ENCODE data around the gene HAGH. TPM values are rescaled to one million over a fixed set of nuclear protein-coding genes. Genes with fewer than 3 reads are reported as not detected.
A peak's percentile ranks its signal among the peaks of the same experiment; 100 is the strongest.

HAGH gene
- total and polyA plus RNA-seq, 12 donors = 115 to 179 (median 161) TPM

DNA sequence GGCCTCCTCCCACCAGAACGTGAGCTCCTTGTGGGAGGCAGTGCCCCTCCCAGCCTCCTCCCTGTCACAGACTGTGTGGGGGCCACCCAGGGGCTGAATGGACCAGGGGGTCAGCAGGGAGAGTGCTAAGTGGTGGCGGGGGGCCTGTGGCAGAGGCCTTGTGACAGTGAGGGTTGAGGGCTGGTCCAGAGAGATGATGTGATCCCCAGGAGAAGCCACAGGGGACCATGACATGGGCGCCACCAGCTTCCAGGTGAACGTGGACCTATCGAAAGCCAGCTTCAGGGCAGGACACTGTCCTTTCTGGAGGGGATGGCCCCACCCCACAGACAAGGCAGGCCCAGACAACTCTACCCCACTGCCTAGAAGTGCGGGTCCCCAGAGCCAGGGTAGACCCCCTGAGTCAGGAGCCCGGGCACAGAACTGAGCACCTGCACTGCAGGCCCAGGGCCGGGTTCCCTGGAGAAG lies 47.4 kb downstream of the HAGH start:
- no peaks in the 10 kb centered on the region for H3K9me3 ChIP-seq
- intact Hi-C loops (cut with DNase I) = loop anchor here in 1 of 10 donors (5.0 kb wide), 1 partner anchor 158 kb away; no protein-coding TSS in a partner anchor
- 81 to 82% methylated on average over 8 of the region's 8 CpGs for WGBS, 2 donors
- peak overlapping the region in 1 of 10 donors; percentile 7 for H3K27ac ChIP-seq
- H3K36me3 ChIP-seq = peaks cover 0 to 63% (median 15%) of the 10 kb centered on the region in 9 donors
- peaks cover 19 to 50% (median 38%) of the 10 kb centered on the region in 9 donors for H3K4me1 ChIP-seq
- H3K27me3 ChIP-seq = no peaks in the 10 kb centered on the region
- ATAC-seq (no peak), DNase-seq (peak in 1 of 2 donors; percentile 13)
- no peak overlapping the region for H3K4me3 ChIP-seq
- TF ChIP-seq, protein P1, sequence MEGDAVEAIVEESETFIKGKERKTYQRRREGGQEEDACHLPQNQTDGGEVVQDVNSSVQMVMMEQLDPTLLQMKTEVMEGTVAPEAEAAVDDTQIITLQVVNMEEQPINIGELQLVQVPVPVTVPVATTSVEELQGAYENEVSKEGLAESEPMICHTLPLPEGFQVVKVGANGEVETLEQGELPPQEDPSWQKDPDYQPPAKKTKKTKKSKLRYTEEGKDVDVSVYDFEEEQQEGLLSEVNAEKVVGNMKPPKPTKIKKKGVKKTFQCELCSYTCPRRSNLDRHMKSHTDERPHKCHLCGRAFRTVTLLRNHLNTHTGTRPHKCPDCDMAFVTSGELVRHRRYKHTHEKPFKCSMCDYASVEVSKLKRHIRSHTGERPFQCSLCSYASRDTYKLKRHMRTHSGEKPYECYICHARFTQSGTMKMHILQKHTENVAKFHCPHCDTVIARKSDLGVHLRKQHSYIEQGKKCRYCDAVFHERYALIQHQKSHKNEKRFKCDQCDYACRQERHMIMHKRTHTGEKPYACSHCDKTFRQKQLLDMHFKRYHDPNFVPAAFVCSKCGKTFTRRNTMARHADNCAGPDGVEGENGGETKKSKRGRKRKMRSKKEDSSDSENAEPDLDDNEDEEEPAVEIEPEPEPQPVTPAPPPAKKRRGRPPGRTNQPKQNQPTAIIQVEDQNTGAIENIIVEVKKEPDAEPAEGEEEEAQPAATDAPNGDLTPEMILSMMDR (IDR thresholded peaks at IDR 0.05) = no peak

DNA sequence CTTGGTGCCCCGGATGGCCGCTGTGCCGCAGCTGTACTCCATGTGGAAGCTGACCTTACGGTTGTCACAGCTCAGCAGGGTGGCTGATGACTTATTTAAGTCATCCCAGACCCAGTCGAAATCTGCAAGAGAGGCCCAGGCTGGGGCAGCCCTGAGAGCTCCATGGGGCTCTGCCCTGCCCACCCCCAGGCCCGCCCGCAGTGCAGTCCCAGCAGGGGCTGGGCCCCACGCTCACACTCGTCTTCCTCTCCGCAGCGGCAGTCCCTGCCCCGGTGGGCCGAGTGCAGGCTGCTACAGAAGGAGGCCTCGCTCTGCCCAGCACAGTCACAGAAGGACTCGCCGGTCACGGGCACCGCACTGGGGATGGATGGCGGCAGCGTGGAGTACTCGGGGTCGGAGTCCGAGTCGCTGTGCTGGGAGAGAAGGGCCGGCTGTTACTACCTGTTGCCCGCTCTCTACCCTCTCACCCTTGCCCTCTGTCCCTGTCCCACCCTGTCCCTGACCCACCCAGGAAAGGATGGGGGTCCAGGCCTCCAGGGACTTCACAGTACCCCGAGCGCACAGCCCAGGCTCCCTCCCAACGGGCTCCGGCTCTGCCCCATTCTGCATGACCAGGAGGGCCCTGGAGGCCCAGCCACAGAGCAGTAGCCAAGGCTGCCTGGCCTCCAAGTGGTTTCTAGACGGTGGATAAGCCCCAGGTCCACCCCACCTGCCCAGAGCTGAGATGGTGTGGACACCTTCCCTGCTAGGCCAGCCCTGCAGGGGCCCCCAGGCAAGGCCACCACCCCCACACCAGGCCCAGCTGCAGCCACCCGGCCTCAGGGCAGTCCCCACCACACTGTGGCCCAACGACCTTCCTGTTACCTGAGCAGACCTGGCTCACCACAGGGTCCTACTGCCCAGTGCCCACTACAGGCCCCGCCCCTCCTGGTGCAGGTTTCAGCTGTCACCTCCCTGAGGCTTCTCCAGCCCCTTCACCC lies 48.1 kb downstream of the HAGH start:
- Histone ChIP-seq H3K27me3 (no peaks in the 10 kb centered on the region), H3K4me1 (peaks cover 20 to 50% (median 38%) of the 10 kb centered on the region in 9 donors), H3K4me3 (no peak overlapping the region), H3K36me3 (peaks cover 0 to 63% (median 15%) of the 10 kb centered on the region in 9 donors), H3K27ac (peak overlapping the region in 1 of 10 donors; percentile 7), H3K9me3 (no peaks in the 10 kb centered on the region)
- TF ChIP-seq, protein P1 (IDR thresholded peaks at IDR 0.05) = no peak
- DNase-seq (peak in 1 of 2 donors; percentile 13), ATAC-seq (no peak)
- 84 to 86% methylated on average over 34 of the region's 34 CpGs for WGBS, 2 donors
- intact Hi-C loops (cut with DNase I) = loop anchor here in 1 of 10 donors (5.0 kb wide), 1 partner anchor 159 kb away; no protein-coding TSS in a partner anchor

DNA sequence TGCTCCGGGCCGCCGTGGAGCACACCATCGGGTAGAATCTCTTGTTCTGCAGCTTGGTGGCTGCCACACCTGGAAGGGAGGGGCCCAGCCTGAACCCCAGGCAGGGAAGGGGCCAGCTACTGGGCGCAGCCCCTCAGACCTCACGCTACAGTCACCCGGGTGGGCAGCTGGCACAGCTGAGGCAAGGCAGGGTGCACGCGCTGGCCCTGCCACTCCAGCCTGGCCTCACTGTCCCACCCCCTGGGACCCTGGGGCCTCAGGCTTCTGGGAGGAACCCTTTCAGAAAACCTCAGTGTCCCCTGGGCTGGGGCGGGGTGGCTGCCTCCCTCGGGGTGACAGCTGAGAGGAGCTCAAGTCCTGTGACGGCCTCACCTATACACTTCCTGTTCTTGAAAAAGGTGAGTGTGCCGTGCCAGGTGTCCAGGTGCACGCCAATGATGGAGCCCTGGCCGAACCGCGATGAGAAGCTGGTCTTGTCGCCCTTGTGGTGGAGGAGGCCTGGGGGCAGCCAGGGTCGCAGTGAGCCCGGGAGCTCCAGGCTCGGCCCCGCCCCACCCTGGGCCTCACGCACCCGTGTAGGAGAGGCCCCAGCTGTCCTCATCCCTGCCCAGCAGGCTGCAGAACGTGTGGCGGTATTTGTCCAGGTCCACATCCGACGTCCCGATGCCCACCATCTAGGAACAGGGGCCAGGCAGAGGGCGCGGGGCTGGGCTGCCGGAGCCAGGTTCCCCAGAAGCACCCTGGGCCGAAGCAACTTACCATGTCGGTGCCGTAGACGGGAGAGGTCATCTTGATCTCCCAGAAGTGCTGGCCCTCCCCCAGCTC lies 49.0 kb downstream of the HAGH start:
- 79 to 83% methylated on average over 34 to 36 of the region's 36 CpGs for WGBS, 2 donors

More for the DNA sequence above, 49.0 kb downstream of the HAGH start:
- Histone ChIP-seq H3K27ac (no peak overlapping the region), H3K27me3 (no peaks in the 10 kb centered on the region), H3K9me3 (no peaks in the 10 kb centered on the region), H3K36me3 (peaks cover 0 to 63% (median 15%) of the 10 kb centered on the region in 9 donors), H3K4me1 (peaks cover 20 to 48% (median 35%) of the 10 kb centered on the region in 9 donors), H3K4me3 (no peak overlapping the region)
- peak in 1 of 2 donors; percentile 21 for DNase-seq
- intact Hi-C loops (cut with DNase I) = loop anchor here in 1 of 10 donors (5.0 kb wide), 1 partner anchor 160 kb away; no protein-coding TSS in a partner anchor
- ATAC-seq = no peak
- TF ChIP-seq, protein P1 (IDR thresholded peaks at IDR 0.05) = no peak
